GM19023 (cell line): ENCODE data around the gene CLEC10A.
"Not testable (repeated sequence)": the region's sequence is repeated elsewhere in the genome, so short reads cannot be mapped to it uniquely, and the experiment has no call there.

Source experiments
- ATAC-seq: cut with Tn5 transposase; IDR thresholded peaks from one replicate; pipeline ENCODE4 v1.9.1; 2021; ENCODE audit warnings: mild to moderate bottlenecking, moderate library complexity; ENCODE audit not compliant: unreplicated experiment

CLEC10A gene

DNA sequence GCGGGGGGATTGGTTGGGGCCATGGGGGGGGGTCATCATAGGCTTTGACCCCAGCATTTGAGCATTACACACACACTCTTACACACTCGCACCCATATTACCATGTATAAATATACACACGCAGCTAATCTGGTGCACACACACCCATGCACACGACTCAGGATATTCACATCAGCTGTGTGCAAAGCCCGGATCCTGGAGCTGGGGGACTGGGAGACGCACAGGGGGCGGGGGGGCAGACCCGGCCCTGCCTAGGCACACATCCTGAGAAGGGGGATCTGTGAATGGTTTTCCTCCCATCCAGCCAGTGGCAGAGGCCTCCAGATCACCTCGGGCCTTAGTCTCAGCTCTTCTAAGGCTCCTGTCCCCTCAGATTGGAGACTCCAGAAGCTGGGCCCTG, 28.9 kb upstream of the CLEC10A start:
- no peak for ATAC-seq

- no peak for ATAC-seq
These were observed 28.5 kb upstream of the CLEC10A start for GRCh38 chr17:7108560-7108925.

GRCh38 chr17:7107795-7108559, 27.9 kb upstream of the CLEC10A start:
- ATAC-seq, result no peak

- ATAC-seq, result no peak
These were observed 27.1 kb upstream of the CLEC10A start for GRCh38 chr17:7107012-7107754.

GRCh38 chr17:7102421-7102820, 22.4 kb upstream of the CLEC10A start:
- no peak for ATAC-seq

- ATAC-seq, result no peak
These were observed 21.5 kb upstream of the CLEC10A start for GRCh38 chr17:7101531-7101930.

DNA sequence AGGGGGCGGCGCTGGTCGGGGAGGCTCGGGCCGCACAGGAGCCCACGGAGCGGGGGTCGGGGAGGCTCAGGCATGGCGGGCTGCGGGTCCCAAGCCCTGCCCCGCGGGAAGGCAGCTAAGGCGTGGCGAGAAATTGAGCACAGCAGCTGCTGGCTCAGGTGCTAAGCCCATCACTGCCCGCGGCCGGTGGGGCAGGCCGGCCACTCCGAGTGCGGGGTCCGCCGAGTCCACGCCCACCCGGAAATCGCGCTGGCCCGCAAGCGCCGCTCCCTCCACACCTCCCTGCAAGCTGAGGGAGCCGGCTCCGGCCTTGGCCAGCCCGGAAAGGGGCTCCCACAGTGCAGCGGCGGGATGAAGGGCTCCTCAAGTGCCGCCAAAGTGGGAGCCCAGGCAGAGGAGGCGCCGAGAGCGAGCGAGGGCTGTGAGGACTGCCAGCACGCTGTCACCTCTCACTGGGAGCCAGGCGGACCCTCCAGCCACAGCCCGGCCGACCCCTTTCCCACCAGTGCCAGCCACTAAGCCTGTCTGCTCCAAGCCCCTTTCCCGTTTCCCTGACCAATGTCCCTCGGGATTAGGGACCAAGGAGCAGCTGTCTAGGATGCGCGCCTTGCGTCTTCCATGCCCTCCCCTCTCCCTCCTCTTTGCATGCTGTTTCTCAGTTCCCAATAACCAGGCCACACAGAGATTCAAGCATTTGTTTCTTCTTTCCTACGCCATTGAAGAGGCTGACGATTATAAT, 20.8 kb upstream of the CLEC10A start:
- not testable (repeated sequence) for ATAC-seq

DNA sequence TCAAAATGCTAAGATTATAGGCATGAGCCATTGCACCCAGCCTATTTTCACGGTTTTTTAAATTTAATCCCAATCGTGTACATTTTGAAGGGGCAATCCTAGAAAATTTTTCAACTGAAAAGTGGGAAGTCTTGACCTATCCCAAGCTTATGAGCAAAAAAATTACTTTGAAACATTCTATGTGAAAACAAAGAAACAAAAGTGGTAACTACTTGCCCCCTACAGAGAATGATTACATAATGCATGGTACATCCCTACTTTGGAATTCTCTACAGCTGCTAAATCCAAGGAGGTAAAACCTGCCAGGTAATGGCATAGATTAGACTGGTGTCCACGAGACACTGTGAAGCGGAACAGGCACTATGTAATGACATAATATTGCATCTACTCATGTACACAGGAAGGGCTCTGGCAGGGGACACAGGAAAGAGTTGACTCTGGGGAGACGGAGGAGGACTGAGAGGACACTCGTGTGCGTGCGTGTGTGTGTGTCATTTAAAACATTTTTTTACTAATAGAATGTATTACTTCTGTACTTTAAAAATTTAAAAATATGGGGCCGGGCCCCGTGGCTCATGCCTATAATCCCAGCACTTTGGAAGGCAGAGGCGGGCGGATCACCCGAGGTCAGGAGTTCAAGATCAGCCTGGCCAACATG, 18.9 kb upstream of the CLEC10A start:
- no peak for ATAC-seq

- ATAC-seq, result no peak
These were observed 17.9 kb upstream of the CLEC10A start for GRCh38 chr17:7097940-7098339.

DNA sequence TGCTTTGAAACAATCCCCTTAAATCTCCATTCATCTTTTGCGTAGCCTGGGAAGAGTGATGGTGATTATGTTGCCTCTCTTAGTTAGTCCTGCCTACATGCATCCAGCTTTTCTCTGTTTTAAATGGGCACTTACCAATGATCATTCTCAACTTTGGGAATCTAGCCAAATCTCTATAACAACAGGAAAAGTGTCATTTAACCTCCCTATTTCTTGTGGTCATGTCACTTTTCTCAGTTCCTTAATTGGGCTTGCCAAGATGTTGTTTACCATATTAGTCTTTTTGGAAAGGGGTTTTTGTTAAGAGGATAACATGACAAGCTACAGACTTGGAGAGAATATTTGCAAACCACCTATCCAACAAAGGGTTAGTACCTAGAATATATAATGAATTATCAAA, 15.6 kb upstream of the CLEC10A start:
- no peak for ATAC-seq

DNA sequence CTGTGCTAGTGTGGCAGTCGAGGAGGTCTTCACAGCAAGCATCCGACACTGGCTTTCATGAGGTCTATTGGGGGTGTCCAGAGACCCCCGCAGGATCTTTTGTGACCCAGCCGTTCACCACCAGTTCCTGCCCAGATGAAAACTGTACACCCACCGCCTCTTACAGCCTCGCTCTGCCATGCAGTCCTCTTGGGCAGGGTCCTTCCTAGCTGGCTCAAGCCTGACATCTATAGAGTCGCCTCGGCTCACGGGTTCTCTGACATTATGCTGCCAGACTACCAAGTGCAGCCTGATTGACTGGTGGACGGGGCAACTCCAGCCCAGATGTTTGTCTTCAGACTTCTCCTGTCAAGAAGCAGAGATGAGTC, 14.6 kb upstream of the CLEC10A start:
- no peak for ATAC-seq

- not testable (repeated sequence) for ATAC-seq
These were observed 11.4 kb upstream of the CLEC10A start for GRCh38 chr17:7091311-7092005.

DNA sequence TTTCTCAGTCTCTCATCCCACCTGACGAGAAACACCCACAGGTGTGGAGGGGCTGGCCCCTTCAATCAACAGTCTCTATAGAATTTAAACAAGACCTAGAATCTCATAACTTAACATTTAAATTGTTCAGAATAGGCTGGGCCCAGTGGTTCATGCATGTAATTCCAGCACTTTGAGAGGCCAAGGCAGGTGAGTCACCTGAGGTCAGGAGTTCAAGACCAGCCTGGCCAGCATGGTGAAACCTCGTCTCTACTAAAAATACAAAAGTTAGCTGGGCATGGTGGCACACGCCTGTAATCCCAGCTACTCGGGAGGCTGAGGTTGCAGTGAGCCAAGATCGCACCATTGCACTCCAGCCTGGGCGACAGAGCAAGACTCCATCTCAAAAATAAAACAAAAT, 9.5 kb upstream of the CLEC10A start:
- ATAC-seq, result not testable (repeated sequence)

DNA sequence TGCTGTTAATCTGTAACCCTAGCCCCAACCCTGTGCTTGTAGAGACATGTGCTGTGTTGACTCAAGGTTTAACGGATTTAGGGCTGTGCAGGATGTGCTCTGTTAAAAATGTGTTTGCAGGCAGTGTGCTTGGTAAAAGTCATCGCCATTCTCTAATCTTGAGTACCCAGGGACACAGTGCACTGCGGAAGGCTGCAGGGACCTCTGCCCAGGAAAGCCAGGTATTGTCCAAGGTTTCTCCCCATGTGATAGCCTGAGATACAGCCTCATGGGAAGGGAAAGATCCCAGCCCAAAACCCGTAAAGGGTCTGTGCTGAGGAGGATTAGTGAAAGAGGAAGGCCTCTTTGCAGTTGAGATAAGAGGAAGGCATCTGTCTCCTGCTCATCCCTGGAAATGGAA, 8.4 kb upstream of the CLEC10A start:
- ATAC-seq, result not testable (repeated sequence)

GRCh38 chr17:7084088-7084487, 4.0 kb upstream of the CLEC10A start:
- ATAC-seq, result no peak

- ATAC-seq, result no peak
These were observed 3.5 kb upstream of the CLEC10A start for GRCh38 chr17:7083592-7083991.

GRCh38 chr17:7081341-7082062, 1.5 kb upstream of the CLEC10A start:
- no peak for ATAC-seq

DNA sequence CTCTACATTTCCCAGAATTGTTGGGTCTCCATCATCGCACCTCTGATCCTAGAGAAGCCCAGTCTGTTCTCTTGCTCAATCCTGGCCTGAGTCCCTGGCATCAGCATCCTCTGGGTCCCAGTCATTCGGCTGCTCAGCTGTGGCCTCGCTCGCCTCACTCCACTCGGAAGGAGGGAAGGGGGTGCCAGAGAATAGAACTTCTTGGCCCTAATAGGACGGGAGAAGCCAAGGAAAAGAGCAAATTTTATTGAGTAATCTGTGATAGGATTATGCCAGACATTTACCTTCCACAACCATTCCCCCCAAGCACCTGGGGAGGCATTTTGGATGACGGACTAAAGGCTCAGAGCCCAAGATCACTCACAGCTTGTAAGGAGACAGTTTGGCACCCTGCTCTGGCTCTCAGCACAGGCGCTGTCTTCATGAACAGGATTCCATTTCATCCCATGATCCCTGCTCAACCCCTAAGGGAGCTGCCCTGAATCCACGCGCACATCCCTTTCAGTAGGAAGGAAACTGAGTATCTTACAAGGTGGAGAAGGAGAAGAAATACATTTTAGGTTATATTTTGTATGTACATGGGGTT, 498 bp upstream of the CLEC10A start:
- no peak for ATAC-seq

DNA sequence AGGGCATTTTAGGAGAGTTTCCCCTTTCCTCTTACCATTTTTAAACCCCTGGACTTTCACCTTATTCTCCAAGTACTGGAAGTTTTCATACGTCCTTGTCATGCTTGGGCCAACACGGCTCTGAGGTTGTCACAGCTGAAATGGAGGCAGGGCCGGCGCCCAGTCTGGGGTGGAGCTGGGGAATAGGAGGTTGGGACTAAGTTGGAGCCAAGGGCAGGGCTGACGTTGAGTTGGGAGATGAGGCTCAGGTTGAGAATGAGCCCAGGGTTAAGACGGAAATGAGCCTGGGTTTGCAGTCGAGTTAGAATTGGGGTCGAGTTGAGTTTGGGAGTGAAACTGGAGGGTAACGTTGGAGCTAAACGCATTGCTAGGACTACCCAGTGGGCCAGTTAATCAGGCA, 1.3 kb downstream of the CLEC10A start:
- no peak for ATAC-seq
